Breast epithelium (tissue), 3 donors: ENCODE data around the gene SNX24.

ENCODE experiments used
- POLR2A ChIP-seq: fragments of 450-650 bp; IDR thresholded peaks from one replicate; pipeline ENCODE4 v1.6.1; 2016; ENCODE audit warnings: antibody characterized with exemption, mild to moderate bottlenecking, moderate library complexity
- POLR2AphosphoS5 ChIP-seq, 3 donors: sonication (generic); formaldehyde crosslinking; IDR thresholded peaks; one replicate each; pipeline ENCODE4 v1.6.1; 2017; ENCODE audit warnings: antibody characterized with exemption in 3 of 3
- TF ChIP-seq, protein P1 (sequence below), 3 donors: fragments of 450-650 bp; IDR thresholded peaks; one replicate each; pipeline ENCODE4 v1.5.1; 2016 to 2017; ENCODE audit warnings: antibody characterized with exemption in 3 of 3, mild to moderate bottlenecking in 3 of 3, moderate library complexity in 3 of 3

DNA sequence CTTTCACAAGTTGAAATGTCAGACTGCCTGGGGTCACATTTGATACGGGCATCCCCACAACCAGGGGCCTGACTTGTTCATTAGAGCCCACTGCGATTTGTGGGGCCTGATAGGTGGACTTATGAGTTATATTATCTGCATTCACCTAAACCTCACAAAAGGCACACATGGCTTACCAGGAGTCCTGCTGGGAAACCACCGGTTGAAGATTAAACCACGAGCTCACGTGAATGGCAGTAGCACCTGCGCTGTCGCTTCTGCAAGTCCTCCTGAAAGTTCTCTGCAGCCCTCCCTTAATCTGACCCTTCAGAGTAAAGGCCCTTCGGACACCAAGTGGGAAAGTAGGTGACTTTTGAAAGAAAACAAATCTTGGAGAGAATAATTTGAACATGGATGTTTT, 122.2 kb downstream of the SNX24 start:
- TF ChIP-seq, protein P1, sequence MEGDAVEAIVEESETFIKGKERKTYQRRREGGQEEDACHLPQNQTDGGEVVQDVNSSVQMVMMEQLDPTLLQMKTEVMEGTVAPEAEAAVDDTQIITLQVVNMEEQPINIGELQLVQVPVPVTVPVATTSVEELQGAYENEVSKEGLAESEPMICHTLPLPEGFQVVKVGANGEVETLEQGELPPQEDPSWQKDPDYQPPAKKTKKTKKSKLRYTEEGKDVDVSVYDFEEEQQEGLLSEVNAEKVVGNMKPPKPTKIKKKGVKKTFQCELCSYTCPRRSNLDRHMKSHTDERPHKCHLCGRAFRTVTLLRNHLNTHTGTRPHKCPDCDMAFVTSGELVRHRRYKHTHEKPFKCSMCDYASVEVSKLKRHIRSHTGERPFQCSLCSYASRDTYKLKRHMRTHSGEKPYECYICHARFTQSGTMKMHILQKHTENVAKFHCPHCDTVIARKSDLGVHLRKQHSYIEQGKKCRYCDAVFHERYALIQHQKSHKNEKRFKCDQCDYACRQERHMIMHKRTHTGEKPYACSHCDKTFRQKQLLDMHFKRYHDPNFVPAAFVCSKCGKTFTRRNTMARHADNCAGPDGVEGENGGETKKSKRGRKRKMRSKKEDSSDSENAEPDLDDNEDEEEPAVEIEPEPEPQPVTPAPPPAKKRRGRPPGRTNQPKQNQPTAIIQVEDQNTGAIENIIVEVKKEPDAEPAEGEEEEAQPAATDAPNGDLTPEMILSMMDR (IDR thresholded peaks at IDR 0.05): no peak
- TF ChIP-seq POLR2A (no peak), POLR2AphosphoS5 (IDR thresholded peaks at IDR 0.05) (no peak)
